Progenitor cell of endocrine pancreas (in vitro differentiated cells): ENCODE measurements around the gene ARHGEF12. TPM values are rescaled to one million over a fixed set of nuclear protein-coding genes. Genes with fewer than 3 reads are reported as not detected.

Experiments used
- DNase-seq: peaks from one replicate; pipeline ENCODE4 v3.0.0; 2021; ENCODE audit warnings: low spot score; ENCODE audit not compliant: unreplicated experiment
- H3K27ac Mint-ChIP-seq: 2 replicates; pipeline ENCODE4 v1.8.0; 2021; ENCODE audit warnings: mild to moderate bottlenecking, moderate library complexity, mixed read lengths
- H3K27me3 Mint-ChIP-seq: 2 replicates; pipeline ENCODE4 v1.8.0; 2021; ENCODE audit warnings: mixed read lengths
- H3K36me3 Mint-ChIP-seq: 2 replicates; pipeline ENCODE4 v1.8.0; 2022; ENCODE audit warnings: mixed read lengths; ENCODE audit not compliant: insufficient read depth
- H3K4me1 Mint-ChIP-seq: 2 replicates; pipeline ENCODE4 v1.8.0; 2021; ENCODE audit warnings: low read depth, mixed read lengths
- H3K4me3 Mint-ChIP-seq: 2 replicates; pipeline ENCODE4 v1.8.0; 2021; ENCODE audit warnings: low read depth, mild to moderate bottlenecking, moderate library complexity, mixed read lengths
- H3K9me3 Mint-ChIP-seq: 2 replicates; pipeline ENCODE4 v1.8.0; 2021; ENCODE audit warnings: low read depth, mixed read lengths
- total RNA-seq: library from RNA; stranded (reverse); gene quantifications from 2 replicates; pipeline ENCODE4 v1.2.1, GENCODE V29; 2021
- TF ChIP-seq, protein P1 (sequence below): fragments of 200-600 bp; sonication (generic); IDR thresholded peaks from one replicate; pipeline ENCODE4 v1.5.0; 2021; ENCODE audit warnings: antibody characterized with exemption, mild to moderate bottlenecking; ENCODE audit not compliant: unreplicated experiment

Gene ARHGEF12
- total RNA-seq, 1 donor from 2014 or later: 64.9 TPM

DNA sequence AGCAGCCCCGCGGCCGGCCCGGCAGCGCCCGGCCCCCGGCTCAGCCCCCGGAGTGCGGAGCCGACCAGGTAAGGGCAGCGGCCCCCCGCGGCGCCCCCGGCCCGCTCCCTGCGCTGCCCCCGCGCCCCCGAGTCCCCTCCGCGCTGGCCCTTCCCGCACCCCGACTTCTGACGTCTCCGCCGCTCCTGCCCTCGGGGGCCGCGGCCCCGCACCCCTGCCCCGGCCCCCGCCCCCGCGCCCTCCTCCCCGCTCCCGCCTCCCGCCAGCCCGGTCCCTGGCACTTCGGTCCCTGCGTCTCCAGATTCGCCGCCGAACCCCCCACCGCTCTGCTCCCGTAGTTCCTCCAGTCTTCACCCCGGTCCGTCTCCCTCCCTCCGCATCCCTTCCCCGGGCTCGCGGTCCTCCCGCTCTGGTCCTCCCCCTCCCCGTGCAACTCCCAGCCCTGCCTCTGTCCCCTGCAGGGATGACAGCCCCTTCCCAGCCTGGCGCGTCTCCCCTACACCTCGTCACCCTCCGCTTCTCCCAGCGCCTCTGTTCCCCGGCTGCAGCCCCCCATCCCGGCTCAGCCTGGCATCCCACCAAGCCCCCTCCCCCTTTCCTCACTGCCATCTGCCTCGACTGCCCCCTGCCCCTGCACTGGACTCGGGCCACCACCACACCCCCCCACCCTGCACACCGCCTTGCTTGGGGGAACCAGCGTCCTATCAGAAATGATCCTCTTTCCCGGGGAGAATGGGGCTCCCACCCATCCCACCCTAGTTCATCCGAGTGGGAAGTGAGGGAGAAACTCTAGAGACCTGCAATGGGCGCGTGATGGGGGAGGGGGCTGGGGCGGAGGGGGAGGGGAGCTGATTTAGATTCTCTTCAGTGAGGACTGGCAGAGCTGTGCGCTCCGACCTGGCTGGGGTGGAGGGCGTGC lies 175.9 kb downstream of the ARHGEF12 start:
- Mint-ChIP-seq H3K27ac (no peak overlapping the region), H3K4me1 (peaks cover 6% of the 10 kb centered on the region), H3K4me3 (peak overlapping the region; percentile 44), H3K9me3 (no peaks in the 10 kb centered on the region), H3K27me3 (peaks cover 79% of the 10 kb centered on the region), H3K36me3 (no peaks in the 10 kb centered on the region)
- TF ChIP-seq, protein P1, sequence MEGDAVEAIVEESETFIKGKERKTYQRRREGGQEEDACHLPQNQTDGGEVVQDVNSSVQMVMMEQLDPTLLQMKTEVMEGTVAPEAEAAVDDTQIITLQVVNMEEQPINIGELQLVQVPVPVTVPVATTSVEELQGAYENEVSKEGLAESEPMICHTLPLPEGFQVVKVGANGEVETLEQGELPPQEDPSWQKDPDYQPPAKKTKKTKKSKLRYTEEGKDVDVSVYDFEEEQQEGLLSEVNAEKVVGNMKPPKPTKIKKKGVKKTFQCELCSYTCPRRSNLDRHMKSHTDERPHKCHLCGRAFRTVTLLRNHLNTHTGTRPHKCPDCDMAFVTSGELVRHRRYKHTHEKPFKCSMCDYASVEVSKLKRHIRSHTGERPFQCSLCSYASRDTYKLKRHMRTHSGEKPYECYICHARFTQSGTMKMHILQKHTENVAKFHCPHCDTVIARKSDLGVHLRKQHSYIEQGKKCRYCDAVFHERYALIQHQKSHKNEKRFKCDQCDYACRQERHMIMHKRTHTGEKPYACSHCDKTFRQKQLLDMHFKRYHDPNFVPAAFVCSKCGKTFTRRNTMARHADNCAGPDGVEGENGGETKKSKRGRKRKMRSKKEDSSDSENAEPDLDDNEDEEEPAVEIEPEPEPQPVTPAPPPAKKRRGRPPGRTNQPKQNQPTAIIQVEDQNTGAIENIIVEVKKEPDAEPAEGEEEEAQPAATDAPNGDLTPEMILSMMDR: no peak
- no peak for DNase-seq

DNA sequence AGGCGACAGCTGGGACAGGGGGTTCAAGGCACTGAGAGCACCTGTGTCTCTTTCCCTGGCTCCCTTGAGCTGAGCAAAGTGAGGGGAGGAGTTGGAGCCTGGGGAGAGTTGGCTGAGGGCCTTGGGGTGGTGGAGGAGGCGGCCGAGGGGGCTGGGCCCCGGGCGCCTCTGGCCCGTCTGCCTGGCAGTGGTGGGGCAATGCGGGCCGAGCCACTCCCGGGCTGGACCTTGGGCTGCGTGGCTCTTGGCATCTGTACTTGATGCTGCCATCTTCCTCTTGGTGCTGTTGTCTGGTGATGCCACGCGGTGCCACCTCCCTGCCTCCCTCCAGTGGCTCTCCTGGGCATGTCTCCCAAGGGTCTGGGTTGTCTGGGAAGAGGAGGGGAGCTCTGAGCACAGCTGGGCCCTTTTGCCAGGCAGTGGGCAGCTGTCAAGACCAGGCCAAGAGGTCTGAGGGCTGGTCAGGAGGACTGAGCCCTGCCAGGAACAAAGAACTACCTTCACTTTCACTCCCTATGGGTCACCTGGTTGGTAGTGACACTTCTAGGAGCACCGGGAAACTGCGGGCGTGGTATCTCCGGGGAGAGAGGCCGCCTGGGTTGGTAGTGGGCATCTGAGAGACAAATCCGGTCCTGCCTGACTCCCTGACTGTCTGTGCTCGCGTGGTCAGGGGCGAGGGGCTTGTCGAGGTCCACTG lies 176.7 kb downstream of the ARHGEF12 start:
- Mint-ChIP-seq H3K9me3 (no peaks in the 10 kb centered on the region), H3K36me3 (no peaks in the 10 kb centered on the region), H3K4me3 (peak overlapping the region; percentile 59)

DNA sequence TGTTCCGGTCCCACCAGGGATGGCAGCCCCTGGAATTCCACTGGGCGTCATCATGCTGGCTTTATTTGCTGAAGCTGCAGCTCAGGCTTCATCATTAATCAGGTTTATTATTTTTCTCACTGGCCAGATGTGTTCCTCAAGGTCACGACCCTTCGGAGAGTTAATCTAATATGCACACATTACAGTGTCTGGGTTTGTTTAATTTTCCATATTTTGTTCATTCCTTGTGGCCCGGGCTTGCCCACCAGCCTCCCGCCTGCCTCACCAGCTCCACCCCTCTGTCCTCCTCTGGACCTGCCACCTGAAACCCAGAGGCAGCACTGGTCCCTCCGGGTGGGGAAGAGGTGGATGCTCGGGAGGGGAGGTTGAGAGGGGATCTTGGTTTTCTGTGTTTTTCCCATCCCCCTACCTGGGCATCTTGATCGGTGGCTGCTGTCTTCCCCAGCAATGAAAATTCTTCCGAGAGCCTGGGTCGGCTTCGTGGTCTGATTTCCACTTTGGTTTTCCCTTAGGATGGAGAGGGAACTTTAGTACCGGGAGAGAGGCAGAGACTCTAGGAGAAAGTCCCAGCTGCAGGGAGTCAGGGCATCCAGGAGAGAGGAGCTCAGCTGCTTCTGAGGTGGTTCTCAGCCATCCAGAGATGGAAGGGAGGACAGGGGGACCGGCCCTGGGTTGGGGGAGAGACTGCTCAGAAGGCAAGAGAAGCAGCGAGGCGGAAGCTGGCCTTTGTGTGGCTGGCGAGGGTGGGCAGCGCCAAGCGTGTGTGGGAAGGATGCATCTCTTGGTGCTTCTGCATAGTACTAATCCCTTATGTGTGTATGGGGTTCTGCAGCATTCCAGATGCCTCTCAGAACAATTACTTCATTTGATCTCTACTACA lies 177.5 kb downstream of the ARHGEF12 start:
- no peak overlapping the region for H3K27ac Mint-ChIP-seq

More for the DNA sequence above, 176.7 kb downstream of the ARHGEF12 start:
- peaks cover 85% of the 10 kb centered on the region for H3K27me3 Mint-ChIP-seq
- no peak overlapping the region for H3K27ac Mint-ChIP-seq
- TF ChIP-seq, protein P1: no peak
- DNase-seq: no peak
- peaks cover 13% of the 10 kb centered on the region for H3K4me1 Mint-ChIP-seq

DNA sequence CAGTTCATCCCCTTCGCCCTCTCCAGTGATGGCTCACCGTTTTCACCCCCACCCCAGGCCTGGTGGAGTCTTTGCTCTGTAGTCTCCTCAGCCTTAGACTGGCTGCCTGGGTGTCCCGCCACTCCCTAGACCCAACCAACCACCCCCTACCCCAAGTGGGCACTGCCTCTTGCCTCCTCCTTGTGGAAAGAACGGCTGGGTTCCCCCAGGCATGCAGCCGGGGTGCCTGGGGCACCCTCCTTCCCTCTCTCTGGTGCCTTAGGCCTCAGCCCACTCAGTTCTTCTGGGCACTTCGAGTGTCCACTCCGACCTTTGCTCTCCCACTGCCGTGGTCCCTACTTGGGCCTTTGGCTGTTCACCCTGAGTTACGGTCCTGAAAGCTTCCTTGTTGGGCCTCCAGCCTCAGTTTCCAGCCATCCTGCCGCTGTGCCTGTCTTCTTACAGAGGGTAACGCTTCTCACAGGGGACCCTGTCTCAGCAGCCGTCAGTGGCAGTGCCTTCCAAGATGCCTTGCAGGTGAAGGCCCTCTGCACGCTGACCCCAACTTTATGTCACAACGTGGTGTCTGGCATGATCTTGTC lies 178.4 kb downstream of the ARHGEF12 start:
- H3K4me1 Mint-ChIP-seq: peaks cover 16% of the 10 kb centered on the region
- TF ChIP-seq, protein P1: no peak
- no peak overlapping the region for H3K27ac Mint-ChIP-seq
- no peaks in the 10 kb centered on the region for H3K36me3 Mint-ChIP-seq
- peaks cover 74% of the 10 kb centered on the region for H3K27me3 Mint-ChIP-seq
- no peak for DNase-seq
- peak overlapping the region; percentile 9 for H3K4me3 Mint-ChIP-seq
- H3K9me3 Mint-ChIP-seq: no peaks in the 10 kb centered on the region

More for the DNA sequence above, 177.5 kb downstream of the ARHGEF12 start:
- Mint-ChIP-seq H3K4me3 (peak overlapping the region; percentile 59), H3K36me3 (no peaks in the 10 kb centered on the region), H3K9me3 (no peaks in the 10 kb centered on the region), H3K4me1 (peaks cover 16% of the 10 kb centered on the region), H3K27me3 (peaks cover 81% of the 10 kb centered on the region)
- TF ChIP-seq, protein P1: no peak
- DNase-seq: no peak
